ENCODE results near the gene ZPBP. TPM values are rescaled to one million over a fixed set of nuclear protein-coding genes. Genes with fewer than 3 reads are reported as not detected.

Gene ZPBP
- total RNA-seq, 1 experiment from 2014 or later: not detected

- POLR2A ChIA-PET (ENCODE audit: low non-redundant PET): no interaction called here
These were observed 27.0 kb upstream of the ZPBP start for GRCh38 chr7:50119815-50120637.

GRCh38 chr7:50112250-50112649 is 19.2 kb upstream of the ZPBP start:
- no peaks in the 10 kb centered on the region for H3K9me3 ChIP-seq (ENCODE audit: low read depth, low read length, poor library complexity, severe bottlenecking)
- H3K4me1 ChIP-seq (ENCODE audit: insufficient read depth, low read length, poor library complexity, severe bottlenecking): no peaks in the 10 kb centered on the region
- CTCF ChIA-PET: no interaction called here
- H3K4me3 ChIP-seq (ENCODE audit: low read depth, low read length, poor library complexity, severe bottlenecking): no peak overlapping the region
- H3K36me3 ChIP-seq (ENCODE audit: insufficient read depth, low read length, poor library complexity, severe bottlenecking): no peaks in the 10 kb centered on the region
- intact Hi-C loops (cut with micrococcal nuclease; ENCODE audit: unreplicated experiment): no loop called here
- no peak for TF ChIP-seq EZH2 (IDR thresholded peaks at IDR 0.05; ENCODE audit: borderline replicate concordance, low read depth, low read length, poor library complexity, severe bottlenecking)
- TF ChIP-seq, protein P1, sequence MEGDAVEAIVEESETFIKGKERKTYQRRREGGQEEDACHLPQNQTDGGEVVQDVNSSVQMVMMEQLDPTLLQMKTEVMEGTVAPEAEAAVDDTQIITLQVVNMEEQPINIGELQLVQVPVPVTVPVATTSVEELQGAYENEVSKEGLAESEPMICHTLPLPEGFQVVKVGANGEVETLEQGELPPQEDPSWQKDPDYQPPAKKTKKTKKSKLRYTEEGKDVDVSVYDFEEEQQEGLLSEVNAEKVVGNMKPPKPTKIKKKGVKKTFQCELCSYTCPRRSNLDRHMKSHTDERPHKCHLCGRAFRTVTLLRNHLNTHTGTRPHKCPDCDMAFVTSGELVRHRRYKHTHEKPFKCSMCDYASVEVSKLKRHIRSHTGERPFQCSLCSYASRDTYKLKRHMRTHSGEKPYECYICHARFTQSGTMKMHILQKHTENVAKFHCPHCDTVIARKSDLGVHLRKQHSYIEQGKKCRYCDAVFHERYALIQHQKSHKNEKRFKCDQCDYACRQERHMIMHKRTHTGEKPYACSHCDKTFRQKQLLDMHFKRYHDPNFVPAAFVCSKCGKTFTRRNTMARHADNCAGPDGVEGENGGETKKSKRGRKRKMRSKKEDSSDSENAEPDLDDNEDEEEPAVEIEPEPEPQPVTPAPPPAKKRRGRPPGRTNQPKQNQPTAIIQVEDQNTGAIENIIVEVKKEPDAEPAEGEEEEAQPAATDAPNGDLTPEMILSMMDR (conservative IDR thresholded peaks at IDR 0.05; ENCODE audit: low read depth, low read length): no peak
- no peak overlapping the region for H3K27ac ChIP-seq (ENCODE audit: low read depth, low read length, poor library complexity, severe bottlenecking)
- peaks cover 14% of the 10 kb centered on the region for H3K27me3 ChIP-seq (replicated peaks; ENCODE audit: insufficient read depth, low read depth, low read length, poor library complexity)
- BruUV-seq (replicated peaks): no TSS peak
- POLR2A ChIA-PET (ENCODE audit: low non-redundant PET): no interaction called here
- no peak for DNase-seq (ENCODE audit: low spot score)

More at GRCh38 chr7:50119815-50120637, 27.0 kb upstream of the ZPBP start:
- H3K4me1 ChIP-seq (ENCODE audit: insufficient read depth, low read length, poor library complexity, severe bottlenecking): no peaks in the 10 kb centered on the region
- peaks cover 14% of the 10 kb centered on the region for H3K27me3 ChIP-seq (replicated peaks; ENCODE audit: insufficient read depth, low read depth, low read length, poor library complexity)
- H3K4me3 ChIP-seq (ENCODE audit: low read depth, low read length, poor library complexity, severe bottlenecking): no peak overlapping the region
- no peaks in the 10 kb centered on the region for H3K9me3 ChIP-seq (ENCODE audit: low read depth, low read length, poor library complexity, severe bottlenecking)
- DNase-seq (ENCODE audit: low spot score): peak; percentile 42
- CTCF ChIA-PET: interaction anchor here (1.0 kb wide), 1 partner anchor 1041 kb away, joined by 5 read pairs; no protein-coding TSS in a partner anchor
- intact Hi-C loops (cut with micrococcal nuclease; ENCODE audit: unreplicated experiment): no loop called here
- H3K27ac ChIP-seq (ENCODE audit: low read depth, low read length, poor library complexity, severe bottlenecking): no peak overlapping the region
- TF ChIP-seq, protein P1 (conservative IDR thresholded peaks at IDR 0.05; ENCODE audit: low read depth, low read length): peak; percentile 51
- TF ChIP-seq EZH2 (IDR thresholded peaks at IDR 0.05; ENCODE audit: borderline replicate concordance, low read depth, low read length, poor library complexity, severe bottlenecking): no peak
- no TSS peak for BruUV-seq (replicated peaks)
- H3K36me3 ChIP-seq (ENCODE audit: insufficient read depth, low read length, poor library complexity, severe bottlenecking): no peaks in the 10 kb centered on the region

DNA sequence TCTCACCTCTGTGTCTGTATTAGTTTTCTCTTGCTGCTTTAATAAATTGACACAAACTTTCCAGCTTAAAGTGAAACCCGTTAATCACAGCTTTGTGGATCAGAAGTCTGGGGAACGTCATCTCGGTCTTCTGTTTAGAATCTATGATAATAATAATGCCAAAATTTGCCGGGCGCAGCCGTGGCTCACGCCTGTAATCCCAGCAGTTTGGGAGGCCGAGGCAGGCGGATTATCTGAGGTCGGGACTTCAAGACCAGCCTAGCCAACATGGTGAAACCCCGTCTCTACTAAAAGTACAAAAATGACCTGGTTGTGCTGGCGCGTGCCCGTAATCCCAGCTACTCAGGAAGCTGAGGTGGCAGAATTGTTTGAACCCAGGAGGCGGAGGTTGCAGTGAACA is 8.8 kb upstream of the ZPBP start:
- H3K4me1 ChIP-seq (ENCODE audit: insufficient read depth, low read length, poor library complexity, severe bottlenecking): no peaks in the 10 kb centered on the region
- POLR2A ChIA-PET (ENCODE audit: low non-redundant PET): no interaction called here
- no peak for TF ChIP-seq EZH2 (IDR thresholded peaks at IDR 0.05; ENCODE audit: borderline replicate concordance, low read depth, low read length, poor library complexity, severe bottlenecking)
- TF ChIP-seq, protein P1 (conservative IDR thresholded peaks at IDR 0.05; ENCODE audit: low read depth, low read length): no peak
- CTCF ChIA-PET: no interaction called here
- H3K4me3 ChIP-seq (ENCODE audit: low read depth, low read length, poor library complexity, severe bottlenecking): no peak overlapping the region
- H3K27ac ChIP-seq (ENCODE audit: low read depth, low read length, poor library complexity, severe bottlenecking): no peak overlapping the region
- no peaks in the 10 kb centered on the region for H3K9me3 ChIP-seq (ENCODE audit: low read depth, low read length, poor library complexity, severe bottlenecking)
- DNase-seq (ENCODE audit: low spot score): no peak
- BruUV-seq (replicated peaks): no TSS peak
- H3K36me3 ChIP-seq (ENCODE audit: insufficient read depth, low read length, poor library complexity, severe bottlenecking): no peaks in the 10 kb centered on the region
- intact Hi-C loops (cut with micrococcal nuclease; ENCODE audit: unreplicated experiment): no loop called here
- peaks cover 9% of the 10 kb centered on the region for H3K27me3 ChIP-seq (replicated peaks; ENCODE audit: insufficient read depth, low read depth, low read length, poor library complexity)

Measured in A673 (cell line).